ENCODE data around the gene ADGRG3. TPM values are rescaled to one million over a fixed set of nuclear protein-coding genes. Genes with fewer than 3 reads are reported as not detected.

Gene ADGRG3
- total and polyA plus RNA-seq, 8 donors: 0.46 to 50.2 (median 1.7) TPM; not detected in 2

DNA sequence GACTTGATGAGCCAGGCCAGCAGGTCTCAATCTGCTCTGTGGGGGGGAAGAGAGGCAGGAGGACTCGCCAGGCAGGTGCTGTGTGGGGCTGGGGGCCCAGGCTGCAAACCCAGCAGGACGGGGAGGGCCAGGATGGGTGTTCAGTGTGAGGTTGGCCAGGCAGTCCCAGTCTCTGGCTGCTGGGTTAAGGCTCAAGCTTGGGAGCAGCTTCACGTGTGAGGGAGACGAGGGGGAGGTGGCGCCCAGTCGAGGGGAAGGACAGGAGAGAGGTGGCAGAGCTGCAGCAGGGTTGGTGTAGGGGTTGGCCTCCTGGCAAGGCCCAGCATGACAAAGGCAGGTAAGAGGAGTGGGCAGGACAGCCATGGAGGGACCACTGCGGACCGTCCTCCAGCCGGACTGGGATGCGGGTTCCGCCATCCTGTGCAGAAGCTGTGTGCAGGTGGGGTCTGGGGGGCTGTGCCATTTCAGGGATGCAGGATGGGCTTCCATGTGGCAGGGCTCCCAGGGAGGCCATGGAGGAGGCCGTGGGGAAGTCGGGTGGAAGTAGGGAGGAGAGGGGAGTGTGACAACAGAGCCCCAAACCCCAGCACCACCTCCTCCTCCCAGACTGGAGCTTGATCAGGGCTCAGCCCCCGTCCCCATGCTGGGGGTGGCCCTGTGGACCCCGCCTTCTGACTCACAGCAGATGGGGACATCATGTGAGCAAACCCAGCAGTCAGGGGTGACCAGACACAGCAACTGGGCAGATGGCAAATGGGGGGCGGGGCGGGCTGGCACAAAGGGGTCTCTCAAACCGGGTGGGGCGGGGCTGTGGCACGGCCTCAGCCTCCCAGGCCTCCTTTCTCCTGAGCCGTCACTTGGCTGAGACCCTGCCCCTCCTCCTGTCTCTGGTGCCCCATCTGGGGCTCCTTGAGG lies 36.9 kb upstream of the ADGRG3 start:
- peak overlapping the region in 2 of 4 donors; percentile 33 to 34 for H3K4me3 ChIP-seq
- whole genome bisulfite sequencing, 5 donors: 69 to 78% (median 70%) methylated on average over 16 to 21 of the region's 21 CpGs
- TF ChIP-seq, protein P1, sequence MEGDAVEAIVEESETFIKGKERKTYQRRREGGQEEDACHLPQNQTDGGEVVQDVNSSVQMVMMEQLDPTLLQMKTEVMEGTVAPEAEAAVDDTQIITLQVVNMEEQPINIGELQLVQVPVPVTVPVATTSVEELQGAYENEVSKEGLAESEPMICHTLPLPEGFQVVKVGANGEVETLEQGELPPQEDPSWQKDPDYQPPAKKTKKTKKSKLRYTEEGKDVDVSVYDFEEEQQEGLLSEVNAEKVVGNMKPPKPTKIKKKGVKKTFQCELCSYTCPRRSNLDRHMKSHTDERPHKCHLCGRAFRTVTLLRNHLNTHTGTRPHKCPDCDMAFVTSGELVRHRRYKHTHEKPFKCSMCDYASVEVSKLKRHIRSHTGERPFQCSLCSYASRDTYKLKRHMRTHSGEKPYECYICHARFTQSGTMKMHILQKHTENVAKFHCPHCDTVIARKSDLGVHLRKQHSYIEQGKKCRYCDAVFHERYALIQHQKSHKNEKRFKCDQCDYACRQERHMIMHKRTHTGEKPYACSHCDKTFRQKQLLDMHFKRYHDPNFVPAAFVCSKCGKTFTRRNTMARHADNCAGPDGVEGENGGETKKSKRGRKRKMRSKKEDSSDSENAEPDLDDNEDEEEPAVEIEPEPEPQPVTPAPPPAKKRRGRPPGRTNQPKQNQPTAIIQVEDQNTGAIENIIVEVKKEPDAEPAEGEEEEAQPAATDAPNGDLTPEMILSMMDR (IDR thresholded peaks at IDR 0.05): no peak
- no peak for TF ChIP-seq POLR2AphosphoS5 (IDR thresholded peaks at IDR 0.05)
- TF ChIP-seq EP300 (IDR thresholded peaks at IDR 0.05): no peak
- no peak for TF ChIP-seq POLR2A (IDR thresholded peaks at IDR 0.05)

DNA sequence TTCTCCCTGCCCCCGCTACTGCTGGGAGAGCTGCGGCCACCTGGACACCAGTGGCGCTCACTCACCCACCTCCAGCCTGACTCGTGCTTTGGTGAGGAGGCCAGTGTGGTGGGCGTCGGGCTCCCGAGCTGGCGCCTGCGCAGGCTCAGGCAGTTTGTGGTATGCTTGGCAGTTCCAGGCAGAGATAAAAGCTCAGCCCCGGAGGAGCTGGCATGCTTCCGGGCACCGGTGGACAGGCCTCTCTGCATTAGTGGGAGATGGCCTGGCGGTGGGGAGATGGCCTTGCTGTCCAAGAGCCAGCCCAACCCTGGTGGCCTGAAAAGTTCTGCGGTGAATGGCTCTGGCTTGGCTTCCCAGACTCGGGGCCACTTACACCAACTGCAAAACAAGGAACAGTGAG lies 35.5 kb upstream of the ADGRG3 start:
- intact Hi-C loops (cut with DNase I; ENCODE audit: low total_unique reads): no loop called here
- no peak for DNase-seq
- H3K27me3 ChIP-seq: peaks cover 0 to 80% (median 0%) of the 10 kb centered on the region in 3 donors
- TF ChIP-seq EP300 (IDR thresholded peaks at IDR 0.05): no peak
- no peaks in the 10 kb centered on the region for H3K36me3 ChIP-seq
- H3K4me3 ChIP-seq: no peak overlapping the region
- peaks cover 68 to 100% (median 92%) of the 10 kb centered on the region in 4 donors for H3K4me1 ChIP-seq
- no peaks in the 10 kb centered on the region for H3K9me3 ChIP-seq
- peak overlapping the region; percentile 33 to 82 (median 76) for H3K27ac ChIP-seq
- WGBS, 5 donors: 38 to 59% (median 48%) methylated on average over 13 to 15 of the region's 15 CpGs

More for the DNA sequence above, 36.9 kb upstream of the ADGRG3 start:
- Histone ChIP-seq H3K27me3 (peaks cover 0 to 73% (median 0%) of the 10 kb centered on the region in 3 donors), H3K27ac (peak overlapping the region; percentile 18 to 82 (median 78)), H3K36me3 (no peaks in the 10 kb centered on the region), H3K4me1 (peaks cover 61 to 99% (median 84%) of the 10 kb centered on the region in 4 donors), H3K9me3 (no peaks in the 10 kb centered on the region)
- DNase-seq: peak in 1 of 2 donors; percentile 67
- intact Hi-C loops (cut with DNase I; ENCODE audit: low total_unique reads): no loop called here

DNA sequence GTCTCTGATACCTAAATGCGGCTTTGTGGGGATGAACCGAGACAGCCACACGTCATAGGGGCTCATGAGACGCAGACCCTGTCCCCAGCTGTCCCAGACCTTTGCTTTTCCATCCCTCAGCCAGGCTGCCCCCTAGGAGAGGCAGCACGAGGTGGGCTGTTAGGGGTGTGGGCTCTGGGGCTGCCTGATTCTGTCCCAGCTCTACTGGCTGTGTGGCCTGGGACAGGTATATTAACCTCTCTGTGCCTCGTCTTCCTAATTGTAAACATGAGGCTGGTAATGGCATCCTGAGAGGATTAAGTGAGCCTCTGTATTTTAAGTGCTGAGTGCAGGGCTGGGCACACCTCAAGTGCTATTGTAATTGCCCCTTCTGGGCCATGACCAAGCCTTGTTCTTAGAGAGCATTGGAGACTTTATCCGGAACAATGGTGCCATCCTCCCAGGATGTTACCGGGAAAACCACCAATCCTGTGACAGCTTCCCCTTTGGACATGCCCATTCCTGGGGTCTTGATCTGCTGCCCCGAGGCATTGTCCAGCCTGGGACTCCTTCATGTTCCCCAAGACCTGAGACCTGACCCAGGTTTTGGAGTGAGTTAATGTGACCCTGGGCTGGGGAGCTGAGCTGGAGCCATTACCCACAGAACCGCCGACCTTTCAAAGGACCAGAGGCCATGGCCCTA lies 34.6 kb upstream of the ADGRG3 start:
- no peak overlapping the region for H3K4me3 ChIP-seq
- no peak for TF ChIP-seq POLR2AphosphoS5 (IDR thresholded peaks at IDR 0.05)
- TF ChIP-seq, protein P1 (IDR thresholded peaks at IDR 0.05): no peak
- TF ChIP-seq POLR2A (IDR thresholded peaks at IDR 0.05): no peak
- TF ChIP-seq EP300 (IDR thresholded peaks at IDR 0.05): no peak
- intact Hi-C loops (cut with DNase I; ENCODE audit: low total_unique reads): no loop called here
- no peaks in the 10 kb centered on the region for H3K36me3 ChIP-seq
- 87 to 92% (median 88%) methylated on average over 9 to 11 of the region's 11 CpGs for WGBS, 5 donors
- H3K27me3 ChIP-seq: peaks cover 0 to 80% (median 0%) of the 10 kb centered on the region in 3 donors
- H3K4me1 ChIP-seq: peaks cover 66 to 100% (median 91%) of the 10 kb centered on the region in 4 donors
- H3K9me3 ChIP-seq: no peaks in the 10 kb centered on the region
- H3K27ac ChIP-seq: peak overlapping the region; percentile 22 to 82 (median 76)
- DNase-seq: no peak

DNA sequence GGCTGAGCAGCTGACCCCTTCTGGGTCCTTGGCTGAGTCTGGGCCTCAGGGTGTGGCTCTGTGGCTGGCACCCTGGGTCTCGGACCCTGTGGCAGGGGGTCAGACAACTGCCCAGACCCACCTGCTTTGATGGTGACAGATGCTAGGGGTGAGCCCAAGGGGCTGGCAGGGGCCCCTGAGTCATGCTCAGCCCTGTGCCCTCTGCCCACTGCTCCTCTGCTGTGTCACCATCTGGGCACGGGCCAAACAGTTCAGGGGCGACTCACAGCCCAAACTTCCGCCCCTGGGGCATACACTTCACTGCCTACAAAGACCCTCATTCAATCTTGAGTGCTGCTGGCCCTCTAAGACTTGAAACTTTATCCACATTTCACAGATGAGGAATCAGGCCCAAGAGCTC lies 33.9 kb upstream of the ADGRG3 start:
- 33 to 49% (median 42%) methylated on average over 3 to 4 of the region's 4 CpGs for WGBS, 5 donors
- TF ChIP-seq, protein P1 (IDR thresholded peaks at IDR 0.05): no peak
- Histone ChIP-seq H3K4me3 (no peak overlapping the region), H3K27ac (peak overlapping the region; percentile 22 to 82 (median 76)), H3K36me3 (no peaks in the 10 kb centered on the region), H3K27me3 (peaks cover 0 to 77% (median 0%) of the 10 kb centered on the region in 3 donors), H3K4me1 (peaks cover 66 to 100% (median 91%) of the 10 kb centered on the region in 4 donors), H3K9me3 (no peaks in the 10 kb centered on the region)
- intact Hi-C loops (cut with DNase I; ENCODE audit: low total_unique reads): no loop called here
- no peak for DNase-seq

All from stomach (tissue), 9 donors.